ENCODE measurements around the gene TPM1. TPM values are rescaled to one million over a fixed set of nuclear protein-coding genes. Genes with fewer than 3 reads are reported as not detected.
A peak's percentile ranks its signal among the peaks of the same experiment; 100 is the strongest.
"Not testable (repeated sequence)": the region's sequence is repeated elsewhere in the genome, so short reads cannot be mapped to it uniquely, and the experiment has no call there.

TPM1 gene
- total and polyA plus RNA-seq, 8 donors: 196 to 681 (median 587) TPM

DNA sequence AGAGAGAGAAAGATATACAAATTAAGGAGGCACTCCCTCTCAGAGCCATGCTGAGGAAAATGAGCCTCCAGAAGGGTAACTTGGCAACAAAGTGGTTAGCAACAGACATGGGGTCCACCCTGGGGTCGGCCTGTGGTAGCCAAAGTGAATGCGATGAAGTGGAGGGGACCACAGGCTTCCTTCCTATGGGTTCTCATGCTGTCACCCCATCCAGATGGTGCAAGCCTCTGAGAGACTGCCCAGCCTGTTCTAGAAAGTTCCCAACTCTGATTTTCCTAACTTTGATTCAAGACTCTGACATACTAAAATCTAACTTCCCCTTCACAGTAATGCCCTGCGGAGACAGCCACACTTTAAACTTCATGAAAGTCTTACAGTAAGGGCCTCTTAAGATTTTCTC is 60.9 kb downstream of the TPM1 start:
- TF ChIP-seq, protein P1, sequence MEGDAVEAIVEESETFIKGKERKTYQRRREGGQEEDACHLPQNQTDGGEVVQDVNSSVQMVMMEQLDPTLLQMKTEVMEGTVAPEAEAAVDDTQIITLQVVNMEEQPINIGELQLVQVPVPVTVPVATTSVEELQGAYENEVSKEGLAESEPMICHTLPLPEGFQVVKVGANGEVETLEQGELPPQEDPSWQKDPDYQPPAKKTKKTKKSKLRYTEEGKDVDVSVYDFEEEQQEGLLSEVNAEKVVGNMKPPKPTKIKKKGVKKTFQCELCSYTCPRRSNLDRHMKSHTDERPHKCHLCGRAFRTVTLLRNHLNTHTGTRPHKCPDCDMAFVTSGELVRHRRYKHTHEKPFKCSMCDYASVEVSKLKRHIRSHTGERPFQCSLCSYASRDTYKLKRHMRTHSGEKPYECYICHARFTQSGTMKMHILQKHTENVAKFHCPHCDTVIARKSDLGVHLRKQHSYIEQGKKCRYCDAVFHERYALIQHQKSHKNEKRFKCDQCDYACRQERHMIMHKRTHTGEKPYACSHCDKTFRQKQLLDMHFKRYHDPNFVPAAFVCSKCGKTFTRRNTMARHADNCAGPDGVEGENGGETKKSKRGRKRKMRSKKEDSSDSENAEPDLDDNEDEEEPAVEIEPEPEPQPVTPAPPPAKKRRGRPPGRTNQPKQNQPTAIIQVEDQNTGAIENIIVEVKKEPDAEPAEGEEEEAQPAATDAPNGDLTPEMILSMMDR (IDR thresholded peaks at IDR 0.05): no peak
- intact Hi-C loops (cut with DNase I): no loop called here
- Histone ChIP-seq H3K27ac (no peak overlapping the region), H3K9me3 (no peaks in the 10 kb centered on the region), H3K27me3 (no peaks in the 10 kb centered on the region), H3K36me3 (no peaks in the 10 kb centered on the region), H3K4me1 (peaks cover 0 to 3% of the 10 kb centered on the region in 2 donors), H3K4me3 (no peak overlapping the region)
- DNase-seq (peak in 2 of 4 donors; percentile 10 to 19), ATAC-seq (no peak)

DNA sequence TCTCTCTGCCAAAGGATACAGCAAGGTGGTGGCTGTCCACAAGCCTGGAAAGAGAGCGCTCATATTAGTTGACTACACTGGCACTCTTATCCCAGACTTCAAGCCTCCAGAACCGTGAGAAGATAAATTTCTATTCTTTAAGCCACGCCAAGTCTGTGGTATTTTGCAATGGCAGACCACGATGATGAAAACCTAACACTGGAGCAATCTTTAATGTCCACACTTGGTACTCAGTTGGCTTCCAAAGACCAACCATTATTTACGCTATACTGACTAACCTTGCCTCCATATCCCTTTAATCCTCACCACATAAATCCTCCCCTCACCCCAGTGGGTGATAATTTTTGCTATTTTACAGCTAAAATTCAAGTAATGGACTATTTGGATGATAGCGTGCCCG is 62.2 kb downstream of the TPM1 start:
- peak in 1 of 4 donors; percentile 19 for DNase-seq
- H3K9me3 ChIP-seq: no peaks in the 10 kb centered on the region
- H3K36me3 ChIP-seq: no peaks in the 10 kb centered on the region
- TF ChIP-seq, protein P1 (IDR thresholded peaks at IDR 0.05): no peak
- H3K27me3 ChIP-seq: no peaks in the 10 kb centered on the region
- H3K4me3 ChIP-seq: no peak overlapping the region
- no peak overlapping the region for H3K27ac ChIP-seq
- peaks cover 0 to 3% of the 10 kb centered on the region in 2 donors for H3K4me1 ChIP-seq
- no peak for ATAC-seq
- intact Hi-C loops (cut with DNase I): no loop called here

DNA sequence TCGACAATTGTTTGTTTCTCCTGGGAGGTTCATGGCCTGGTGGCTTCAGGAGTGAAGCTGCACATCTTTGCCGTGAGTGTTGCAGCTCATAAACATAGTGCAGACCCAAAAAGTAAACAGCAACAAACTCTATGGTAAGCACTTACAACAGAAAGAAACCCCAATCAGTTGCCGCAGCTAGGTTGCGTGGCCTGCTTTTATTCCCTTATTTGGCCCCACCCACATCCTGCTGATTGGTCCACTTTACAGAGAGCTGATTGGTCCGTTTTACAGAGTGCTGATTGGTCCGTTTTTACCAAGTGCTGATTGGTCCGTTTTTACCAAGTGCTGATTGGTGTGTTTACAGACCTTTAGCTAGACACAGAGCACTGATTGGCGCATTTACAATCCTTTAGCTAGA is 62.8 kb downstream of the TPM1 start:
- H3K27me3 ChIP-seq; H3K9me3 ChIP-seq; H3K4me3 ChIP-seq; ATAC-seq; H3K4me1 ChIP-seq; H3K36me3 ChIP-seq; intact Hi-C loops (cut with DNase I); H3K27ac ChIP-seq: not testable (repeated sequence)
- DNase-seq: peak in 1 of 4 donors; percentile 31

DNA sequence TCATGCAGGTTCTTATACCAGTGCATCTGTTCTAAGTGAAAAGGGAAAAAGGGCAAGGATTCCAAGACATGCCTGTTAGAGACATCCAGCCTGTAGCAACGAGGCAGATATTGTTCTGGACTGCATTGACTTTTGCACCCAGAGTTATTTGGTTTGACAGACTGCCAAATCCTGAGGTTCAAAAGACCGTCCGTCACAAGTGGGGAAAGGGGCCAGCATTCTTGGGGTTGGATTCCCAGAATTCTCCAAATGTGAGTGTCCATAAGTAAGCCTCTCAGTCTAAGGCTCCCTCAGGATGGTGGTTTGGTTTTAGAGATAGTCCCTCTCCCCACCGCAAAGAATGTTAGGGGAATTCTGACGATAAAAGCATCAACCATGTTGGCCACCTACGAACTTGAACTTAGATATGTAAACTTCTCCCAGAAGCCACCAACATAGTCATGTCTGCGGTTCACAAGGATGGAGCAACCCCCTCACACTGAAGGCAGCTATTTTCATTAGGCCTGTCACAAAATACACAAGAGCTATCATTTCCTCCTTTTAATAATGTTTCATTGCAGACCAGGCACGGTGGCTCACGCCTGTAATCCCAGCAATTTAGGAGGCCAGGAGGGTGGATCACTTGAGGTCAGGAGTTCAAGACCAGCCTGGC is 65.5 kb downstream of the TPM1 start:
- ATAC-seq: peak; percentile 79
- peak in 3 of 4 donors; percentile 63 to 66 (median 65) for DNase-seq

DNA sequence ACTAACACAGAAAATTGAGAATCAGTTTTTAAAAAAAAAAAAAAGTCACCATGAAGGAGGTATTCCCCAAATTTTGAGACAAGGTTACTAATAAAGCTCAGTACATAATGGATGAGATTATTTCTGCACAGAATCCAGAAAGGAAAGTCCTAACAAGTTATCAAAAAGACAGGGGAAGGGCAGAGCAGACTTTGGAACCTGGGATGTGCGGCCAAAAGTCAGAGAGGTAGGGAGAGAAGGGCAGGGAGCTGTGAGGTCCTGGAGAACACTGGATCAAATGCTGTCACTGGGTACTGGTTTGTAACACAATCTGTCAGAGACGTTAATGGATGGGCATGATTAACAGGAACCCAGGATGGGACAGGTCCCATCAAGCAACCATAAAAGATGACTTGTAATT is 67.0 kb downstream of the TPM1 start:
- Histone ChIP-seq H3K4me3 (no peak overlapping the region), H3K27ac (no peak overlapping the region), H3K36me3 (no peaks in the 10 kb centered on the region), H3K9me3 (no peaks in the 10 kb centered on the region), H3K27me3 (no peaks in the 10 kb centered on the region), H3K4me1 (peaks cover 0 to 3% of the 10 kb centered on the region in 2 donors)
- intact Hi-C loops (cut with DNase I): no loop called here
- TF ChIP-seq, protein P1 (IDR thresholded peaks at IDR 0.05): no peak
- no peak for DNase-seq
- no peak for ATAC-seq

More for the DNA sequence above, 65.5 kb downstream of the TPM1 start:
- Histone ChIP-seq H3K36me3 (no peaks in the 10 kb centered on the region), H3K9me3 (no peaks in the 10 kb centered on the region), H3K4me1 (peaks cover 0 to 3% of the 10 kb centered on the region in 2 donors), H3K4me3 (no peak overlapping the region), H3K27me3 (no peaks in the 10 kb centered on the region), H3K27ac (peak overlapping the region in 1 of 2 donors; percentile 33)
- TF ChIP-seq, protein P1 (IDR thresholded peaks at IDR 0.05): no peak
- intact Hi-C loops (cut with DNase I): no loop called here

DNA sequence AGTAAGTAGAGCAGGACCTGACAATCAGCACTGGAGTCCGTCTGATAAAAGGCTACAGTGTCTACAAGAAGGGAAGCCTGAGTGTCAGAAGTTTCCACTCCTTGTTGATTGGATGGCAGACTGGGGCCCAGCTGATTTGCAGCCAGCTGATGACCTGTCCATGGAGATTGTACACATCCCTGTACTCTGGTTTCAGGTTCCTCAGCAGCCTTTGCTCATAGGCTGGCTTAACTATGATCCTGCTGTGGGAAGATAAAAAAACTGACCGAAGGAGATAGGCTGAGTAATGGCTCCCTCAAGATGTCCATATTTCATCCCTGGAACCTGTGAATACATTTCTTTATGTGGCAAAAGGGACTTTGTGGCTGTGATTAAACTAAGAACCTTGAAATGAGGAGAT is 67.4 kb downstream of the TPM1 start:
- intact Hi-C loops (cut with DNase I): no loop called here
- Histone ChIP-seq H3K27me3 (no peaks in the 10 kb centered on the region), H3K4me3 (no peak overlapping the region), H3K9me3 (no peaks in the 10 kb centered on the region), H3K4me1 (peaks cover 0 to under 1% of the 10 kb centered on the region in 2 donors), H3K27ac (no peak overlapping the region), H3K36me3 (no peaks in the 10 kb centered on the region)
- ATAC-seq: no peak
- TF ChIP-seq, protein P1 (IDR thresholded peaks at IDR 0.05): no peak
- DNase-seq: no peak

All from left lung (tissue), 10 donors.